ENCODE data around the gene CD58. TPM values are rescaled to one million over a fixed set of nuclear protein-coding genes. Genes with fewer than 3 reads are reported as not detected.

CD58 gene
- total RNA-seq, 4 donors from 2014 or later: 22.3 to 79.7 (median 24.4) TPM

GRCh38 chr1:116478621-116479020 is 92.2 kb downstream of the CD58 start:
- H3K9me3 ChIP-seq: no peaks in the 10 kb centered on the region
- TF ChIP-seq CTCF (IDR thresholded peaks at IDR 0.05) (no peak), POLR2A (IDR thresholded peaks at IDR 0.05) (no peak)
- no peaks in the 10 kb centered on the region for H3K27me3 ChIP-seq
- no peak for DNase-seq
- intact Hi-C loops (cut with DNase I; ENCODE audit: low total_unique reads): no loop called here
- no peak overlapping the region for H3K4me3 ChIP-seq
- no peaks in the 10 kb centered on the region for H3K4me1 ChIP-seq
- H3K27ac ChIP-seq: no peak overlapping the region
- H3K36me3 ChIP-seq: no peaks in the 10 kb centered on the region

- Histone ChIP-seq H3K27me3 (no peaks in the 10 kb centered on the region), H3K4me1 (no peaks in the 10 kb centered on the region), H3K27ac (no peak overlapping the region), H3K4me3 (no peak overlapping the region), H3K36me3 (no peaks in the 10 kb centered on the region), H3K9me3 (no peaks in the 10 kb centered on the region)
- TF ChIP-seq POLR2A (IDR thresholded peaks at IDR 0.05) (no peak), CTCF (IDR thresholded peaks at IDR 0.05) (no peak)
- intact Hi-C loops (cut with DNase I; ENCODE audit: low total_unique reads): no loop called here
- no peak for DNase-seq
Observed at GRCh38 chr1:116477429-116477828, 93.4 kb downstream of the CD58 start.

- H3K36me3 ChIP-seq: no peaks in the 10 kb centered on the region
- H3K27me3 ChIP-seq: no peaks in the 10 kb centered on the region
- no peaks in the 10 kb centered on the region for H3K4me1 ChIP-seq
- intact Hi-C loops (cut with DNase I; ENCODE audit: low total_unique reads): no loop called here
- no peak overlapping the region for H3K27ac ChIP-seq
- no peak for DNase-seq
- TF ChIP-seq CTCF (IDR thresholded peaks at IDR 0.05): no peak
- TF ChIP-seq POLR2A (IDR thresholded peaks at IDR 0.05): no peak
- H3K4me3 ChIP-seq: no peak overlapping the region
- no peaks in the 10 kb centered on the region for H3K9me3 ChIP-seq
Observed at GRCh38 chr1:116476321-116476720, 94.5 kb downstream of the CD58 start.

GRCh38 chr1:116475850-116476218 is 95.0 kb downstream of the CD58 start:
- Histone ChIP-seq H3K36me3 (no peaks in the 10 kb centered on the region), H3K9me3 (no peaks in the 10 kb centered on the region), H3K27me3 (no peaks in the 10 kb centered on the region), H3K27ac (no peak overlapping the region), H3K4me3 (no peak overlapping the region), H3K4me1 (no peaks in the 10 kb centered on the region)
- intact Hi-C loops (cut with DNase I; ENCODE audit: low total_unique reads): no loop called here
- no peak for DNase-seq
- TF ChIP-seq POLR2A (IDR thresholded peaks at IDR 0.05) (no peak), CTCF (IDR thresholded peaks at IDR 0.05) (no peak)

GRCh38 chr1:116474921-116475849 is 95.6 kb downstream of the CD58 start:
- no peaks in the 10 kb centered on the region for H3K4me1 ChIP-seq
- no peak overlapping the region for H3K4me3 ChIP-seq
- intact Hi-C loops (cut with DNase I; ENCODE audit: low total_unique reads): no loop called here
- no peaks in the 10 kb centered on the region for H3K9me3 ChIP-seq
- no peaks in the 10 kb centered on the region for H3K36me3 ChIP-seq
- no peaks in the 10 kb centered on the region for H3K27me3 ChIP-seq
- no peak for DNase-seq
- TF ChIP-seq POLR2A (IDR thresholded peaks at IDR 0.05) (no peak), CTCF (IDR thresholded peaks at IDR 0.05) (no peak)
- H3K27ac ChIP-seq: no peak overlapping the region
